GM18517 (cell line): Measurements from ENCODE around the gene KIF18B.

Experiments used
- ATAC-seq: cut with Tn5 transposase; IDR thresholded peaks from one replicate; pipeline ENCODE4 v1.9.1; 2021; ENCODE audit warnings: mild to moderate bottlenecking, moderate library complexity; ENCODE audit not compliant: unreplicated experiment

The KIF18B gene

DNA sequence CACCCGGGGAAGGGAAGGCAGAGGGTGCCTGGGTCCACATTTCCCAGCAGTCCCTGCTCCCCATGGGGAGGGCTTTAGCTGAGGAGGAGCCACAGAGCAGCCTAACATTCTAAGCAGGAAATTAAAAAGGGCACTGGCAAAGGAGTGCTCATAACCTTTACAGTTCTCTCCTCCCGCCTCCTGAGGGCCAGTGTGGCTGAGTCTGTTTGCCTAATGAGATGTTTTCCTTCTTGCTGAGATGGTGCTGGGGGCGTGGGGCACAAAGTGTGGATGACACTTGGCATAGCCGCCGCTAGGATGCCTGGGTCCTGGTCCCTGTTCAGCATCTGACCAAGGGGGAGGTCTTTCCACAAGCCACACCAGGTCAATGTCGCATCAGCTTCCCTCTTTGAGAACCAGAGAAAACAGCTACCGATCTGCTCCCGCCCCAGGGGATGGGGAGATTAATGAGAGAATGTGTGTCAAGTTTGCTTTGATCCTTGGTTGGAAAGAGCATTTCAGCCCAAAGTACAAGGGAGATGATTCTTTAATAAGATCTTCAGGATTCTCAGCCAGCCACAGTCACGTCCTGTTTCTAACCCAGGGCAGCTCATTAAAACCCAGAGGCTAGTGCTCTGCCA is 5.8 kb downstream of the KIF18B start:
- no peak for ATAC-seq

DNA sequence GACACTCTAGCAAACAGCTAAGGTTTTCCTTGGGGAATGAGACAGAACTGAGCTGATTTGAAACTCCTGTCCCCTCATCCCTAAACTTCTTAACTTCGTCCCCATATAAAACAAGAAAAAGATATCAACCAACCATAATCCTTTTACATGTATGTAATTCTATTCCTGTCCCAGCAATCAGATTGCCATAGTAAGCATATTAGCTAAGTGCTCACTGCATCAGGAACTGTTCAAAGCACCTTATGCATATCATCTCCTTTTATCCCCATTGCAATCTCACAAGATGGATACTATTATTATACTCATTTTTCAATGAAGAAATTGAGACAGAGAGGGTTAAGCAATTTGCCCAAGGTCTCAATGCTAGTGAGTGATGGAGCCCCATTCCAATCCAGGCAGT is 6.8 kb downstream of the KIF18B start:
- no peak for ATAC-seq

- ATAC-seq: no peak
Observed at GRCh38 chr17:44940317-44940716, 7.3 kb downstream of the KIF18B start.

- ATAC-seq: no peak
Observed at GRCh38 chr17:44935116-44935515, 12.5 kb downstream of the KIF18B start.

DNA sequence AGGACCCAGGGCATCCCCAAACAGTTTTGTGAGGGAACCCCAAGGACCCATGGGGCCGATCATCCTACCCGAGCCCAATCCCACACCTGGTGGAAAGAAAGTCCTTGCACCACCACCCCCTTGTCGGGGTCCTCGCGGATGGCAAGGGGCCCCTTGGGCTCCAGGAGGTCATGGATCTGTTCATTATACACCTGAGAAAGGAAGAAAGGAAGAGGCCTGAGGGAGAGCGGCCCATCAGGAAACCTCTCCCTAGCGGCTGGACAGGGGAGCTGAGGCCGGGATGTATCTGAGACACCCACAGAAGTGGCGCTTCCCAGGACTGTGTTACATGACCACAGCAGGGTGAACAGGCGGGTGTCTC is 12.8 kb downstream of the KIF18B start:
- no peak for ATAC-seq

- ATAC-seq: no peak
Observed at GRCh38 chr17:44933824-44934744, 13.5 kb downstream of the KIF18B start.

DNA sequence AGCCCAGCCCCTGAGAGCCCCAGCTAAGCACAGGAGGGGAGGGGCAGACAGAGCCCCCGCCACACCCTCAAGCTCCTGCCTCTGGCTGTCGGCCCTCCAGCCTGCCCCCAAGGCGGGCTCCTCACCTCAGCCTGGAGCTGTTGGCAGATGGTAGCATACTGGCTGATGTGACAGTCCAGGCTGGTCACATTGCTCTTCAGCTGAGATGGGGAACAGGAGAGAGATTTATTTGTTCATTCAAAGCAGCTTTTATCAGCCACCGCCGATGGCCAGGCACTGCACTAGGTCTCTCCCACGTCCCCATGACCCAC is 14.8 kb downstream of the KIF18B start:
- no peak for ATAC-seq

- ATAC-seq: no peak
Observed at GRCh38 chr17:44932096-44932786, 15.3 kb downstream of the KIF18B start.

DNA sequence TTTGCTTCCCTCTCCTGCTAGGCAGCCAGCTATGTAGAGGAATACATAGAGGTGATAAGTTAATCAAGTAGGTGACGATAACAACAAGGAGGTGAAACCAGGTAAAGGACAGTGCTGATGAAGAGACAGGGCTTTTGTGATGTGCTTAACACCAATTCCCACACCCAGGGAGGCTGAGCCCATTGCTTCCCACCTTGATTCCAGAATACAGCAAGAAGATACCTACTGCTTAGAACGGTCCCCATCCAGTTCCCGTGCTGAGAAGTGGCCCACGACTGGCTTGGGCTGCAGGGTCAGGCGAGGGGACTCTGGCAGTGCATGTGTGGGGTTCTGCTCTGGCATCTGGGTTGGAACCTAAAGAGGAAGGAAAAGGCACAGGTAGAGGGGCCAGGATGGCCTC is 16.2 kb downstream of the KIF18B start:
- ATAC-seq: no peak

- no peak for ATAC-seq
Observed at GRCh38 chr17:44930667-44931066, 16.9 kb downstream of the KIF18B start.

GRCh38 chr17:44928950-44929720 is 18.4 kb downstream of the KIF18B start:
- ATAC-seq: no peak

DNA sequence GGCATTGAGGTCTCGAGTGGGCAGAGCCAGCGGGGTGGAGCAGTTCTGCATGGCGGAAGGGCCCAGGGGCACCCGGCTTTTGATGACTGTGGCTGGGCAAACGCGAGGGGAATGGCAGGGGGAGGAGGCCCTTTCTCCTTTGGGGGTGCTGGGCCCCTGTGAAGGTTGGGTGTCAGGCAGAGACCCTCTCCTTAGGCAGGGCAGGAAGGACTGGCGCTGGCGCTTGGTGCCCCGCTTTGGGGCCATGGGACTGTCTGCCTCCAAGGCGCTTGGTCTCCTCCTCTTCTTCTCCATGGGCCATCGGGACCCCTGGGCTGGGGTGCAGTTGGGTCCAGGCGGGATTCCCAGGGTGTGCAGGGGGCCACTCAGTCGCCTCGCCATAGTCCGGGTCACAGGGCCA is 19.4 kb downstream of the KIF18B start:
- no peak for ATAC-seq

- no peak for ATAC-seq
Observed at GRCh38 chr17:44927696-44928095, 19.9 kb downstream of the KIF18B start.

DNA sequence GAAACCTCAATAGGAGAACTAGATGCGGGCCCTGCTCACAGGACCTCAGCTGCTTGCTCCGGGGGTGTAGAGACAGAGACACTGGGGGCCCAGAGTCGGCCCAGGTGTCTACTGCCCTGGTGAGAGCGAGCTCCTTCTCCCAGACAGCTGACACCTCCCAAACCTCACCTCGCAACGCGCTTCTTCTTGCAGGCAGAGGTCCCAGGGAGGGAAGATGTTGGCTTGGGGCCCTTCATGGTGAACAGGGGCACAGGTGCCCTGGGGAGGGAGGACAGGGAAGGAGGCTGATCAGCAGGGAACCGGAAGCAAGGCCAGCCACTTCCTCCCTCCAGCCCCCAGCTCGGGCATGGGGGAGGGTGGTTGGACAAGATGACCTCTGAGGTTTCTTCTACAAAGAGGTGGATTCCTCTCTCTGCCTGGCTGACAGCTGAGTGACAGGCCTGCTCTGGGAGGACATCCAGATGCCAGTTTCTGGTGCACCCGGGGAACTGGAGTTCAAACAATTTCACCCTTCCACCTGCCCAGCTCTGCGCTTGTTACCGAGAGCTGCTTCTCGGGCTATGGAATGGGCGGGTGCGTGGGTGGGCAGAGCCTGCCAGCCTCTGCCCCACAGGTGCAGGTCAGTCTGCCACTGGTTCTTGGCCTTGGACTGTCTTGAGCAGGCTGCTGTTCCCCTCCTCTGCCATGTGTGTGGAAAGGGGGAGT is 20.6 kb downstream of the KIF18B start:
- no peak for ATAC-seq

DNA sequence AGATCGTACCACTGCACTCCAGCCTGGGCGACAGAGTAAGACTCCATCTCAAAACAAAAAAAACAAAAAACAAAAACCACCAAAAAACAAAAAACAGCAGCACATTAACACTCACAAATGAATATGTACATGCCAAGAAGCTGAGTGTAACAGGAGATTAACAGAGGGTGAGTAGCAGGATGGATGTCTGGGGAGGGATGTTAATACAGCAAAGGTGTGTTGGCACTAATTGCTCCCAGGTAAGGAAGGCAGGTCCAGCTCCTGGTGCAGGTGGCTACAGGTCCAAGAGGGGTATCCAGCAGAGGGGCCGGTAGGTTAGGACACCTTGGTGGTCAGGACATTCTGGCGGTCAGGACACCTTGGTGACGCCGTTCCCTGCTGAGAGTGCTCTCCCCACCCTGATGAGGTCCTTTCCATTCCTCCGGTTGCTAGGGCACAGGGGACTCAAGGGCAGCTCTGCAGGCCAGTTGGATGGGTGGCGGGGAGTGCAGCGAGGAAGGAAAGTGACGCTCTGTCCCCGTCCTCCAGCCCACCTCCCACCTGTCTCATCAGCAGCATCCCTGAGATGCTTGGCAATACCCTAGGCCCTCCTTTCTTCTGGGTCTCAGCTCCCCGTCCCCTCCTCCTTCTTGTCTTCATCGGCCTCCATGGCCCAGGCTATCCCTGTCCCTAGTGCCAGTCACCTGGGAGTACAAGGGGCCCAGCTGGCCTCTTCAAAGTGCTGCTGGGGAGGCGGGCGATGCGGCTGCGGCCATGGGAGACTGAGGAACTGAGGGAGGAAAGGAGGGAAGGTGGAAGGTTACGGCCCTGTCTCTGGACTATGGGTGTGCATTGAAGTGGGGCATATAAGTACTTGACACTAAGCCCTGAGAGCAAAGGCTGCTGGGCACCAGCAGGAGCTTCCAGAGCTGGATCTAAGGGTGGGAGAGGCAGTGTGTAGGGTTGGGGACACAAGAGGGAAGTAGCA is 21.6 kb downstream of the KIF18B start:
- ATAC-seq: no peak

GRCh38 chr17:44924107-44924544 is 23.4 kb downstream of the KIF18B start:
- no peak for ATAC-seq

GRCh38 chr17:44922746-44923470 is 24.7 kb downstream of the KIF18B start:
- no peak for ATAC-seq

GRCh38 chr17:44922136-44922535 is 25.4 kb downstream of the KIF18B start:
- no peak for ATAC-seq
